ENCODE data around the gene PSMD6.

DNA sequence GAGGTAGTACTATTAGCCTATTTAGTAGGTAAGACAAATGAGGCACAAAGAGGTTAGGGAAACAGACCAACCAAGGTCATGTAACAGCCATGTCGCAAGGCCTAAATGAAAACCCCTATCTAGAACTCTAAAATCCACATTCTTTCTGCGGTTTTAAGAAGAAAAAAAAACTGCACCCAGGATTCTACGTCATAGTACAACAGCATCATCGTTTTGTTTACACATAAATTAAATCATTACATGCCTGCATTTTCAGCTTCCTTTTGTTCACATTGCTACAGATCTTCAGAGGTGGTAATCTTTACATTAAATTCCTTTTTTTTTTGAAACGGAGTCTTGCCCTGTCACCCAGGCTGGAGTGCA is 548 bp upstream of the PSMD6 start:
- TF ChIP-seq, protein P1, sequence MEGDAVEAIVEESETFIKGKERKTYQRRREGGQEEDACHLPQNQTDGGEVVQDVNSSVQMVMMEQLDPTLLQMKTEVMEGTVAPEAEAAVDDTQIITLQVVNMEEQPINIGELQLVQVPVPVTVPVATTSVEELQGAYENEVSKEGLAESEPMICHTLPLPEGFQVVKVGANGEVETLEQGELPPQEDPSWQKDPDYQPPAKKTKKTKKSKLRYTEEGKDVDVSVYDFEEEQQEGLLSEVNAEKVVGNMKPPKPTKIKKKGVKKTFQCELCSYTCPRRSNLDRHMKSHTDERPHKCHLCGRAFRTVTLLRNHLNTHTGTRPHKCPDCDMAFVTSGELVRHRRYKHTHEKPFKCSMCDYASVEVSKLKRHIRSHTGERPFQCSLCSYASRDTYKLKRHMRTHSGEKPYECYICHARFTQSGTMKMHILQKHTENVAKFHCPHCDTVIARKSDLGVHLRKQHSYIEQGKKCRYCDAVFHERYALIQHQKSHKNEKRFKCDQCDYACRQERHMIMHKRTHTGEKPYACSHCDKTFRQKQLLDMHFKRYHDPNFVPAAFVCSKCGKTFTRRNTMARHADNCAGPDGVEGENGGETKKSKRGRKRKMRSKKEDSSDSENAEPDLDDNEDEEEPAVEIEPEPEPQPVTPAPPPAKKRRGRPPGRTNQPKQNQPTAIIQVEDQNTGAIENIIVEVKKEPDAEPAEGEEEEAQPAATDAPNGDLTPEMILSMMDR (IDR thresholded peaks at IDR 0.05; ENCODE audit: poor library complexity, severe bottlenecking) = no peak
- TF ChIP-seq POLR2AphosphoS5 (IDR thresholded peaks at IDR 0.05) = no peak
- no peak for TF ChIP-seq TAF1 (IDR thresholded peaks at IDR 0.05; ENCODE audit: low read depth)
- TF ChIP-seq, protein P2, sequence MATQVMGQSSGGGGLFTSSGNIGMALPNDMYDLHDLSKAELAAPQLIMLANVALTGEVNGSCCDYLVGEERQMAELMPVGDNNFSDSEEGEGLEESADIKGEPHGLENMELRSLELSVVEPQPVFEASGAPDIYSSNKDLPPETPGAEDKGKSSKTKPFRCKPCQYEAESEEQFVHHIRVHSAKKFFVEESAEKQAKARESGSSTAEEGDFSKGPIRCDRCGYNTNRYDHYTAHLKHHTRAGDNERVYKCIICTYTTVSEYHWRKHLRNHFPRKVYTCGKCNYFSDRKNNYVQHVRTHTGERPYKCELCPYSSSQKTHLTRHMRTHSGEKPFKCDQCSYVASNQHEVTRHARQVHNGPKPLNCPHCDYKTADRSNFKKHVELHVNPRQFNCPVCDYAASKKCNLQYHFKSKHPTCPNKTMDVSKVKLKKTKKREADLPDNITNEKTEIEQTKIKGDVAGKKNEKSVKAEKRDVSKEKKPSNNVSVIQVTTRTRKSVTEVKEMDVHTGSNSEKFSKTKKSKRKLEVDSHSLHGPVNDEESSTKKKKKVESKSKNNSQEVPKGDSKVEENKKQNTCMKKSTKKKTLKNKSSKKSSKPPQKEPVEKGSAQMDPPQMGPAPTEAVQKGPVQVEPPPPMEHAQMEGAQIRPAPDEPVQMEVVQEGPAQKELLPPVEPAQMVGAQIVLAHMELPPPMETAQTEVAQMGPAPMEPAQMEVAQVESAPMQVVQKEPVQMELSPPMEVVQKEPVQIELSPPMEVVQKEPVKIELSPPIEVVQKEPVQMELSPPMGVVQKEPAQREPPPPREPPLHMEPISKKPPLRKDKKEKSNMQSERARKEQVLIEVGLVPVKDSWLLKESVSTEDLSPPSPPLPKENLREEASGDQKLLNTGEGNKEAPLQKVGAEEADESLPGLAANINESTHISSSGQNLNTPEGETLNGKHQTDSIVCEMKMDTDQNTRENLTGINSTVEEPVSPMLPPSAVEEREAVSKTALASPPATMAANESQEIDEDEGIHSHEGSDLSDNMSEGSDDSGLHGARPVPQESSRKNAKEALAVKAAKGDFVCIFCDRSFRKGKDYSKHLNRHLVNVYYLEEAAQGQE (IDR thresholded peaks at IDR 0.05; ENCODE audit: borderline replicate concordance) = no peak
- no peak for TF ChIP-seq EZH2 (IDR thresholded peaks at IDR 0.05; ENCODE audit: borderline replicate concordance, insufficient read depth, low read length, poor library complexity, severe bottlenecking)
- no peak for TF ChIP-seq RAD21 (conservative IDR thresholded peaks at IDR 0.05)

All from neural cell (in vitro differentiated cells).